Stimulated activated CD4-positive, alpha-beta T cell treated with anti-CD3 and anti-CD28 coated beads, Interleukin-1b, Interleukin-23, amount 100 ng/mL, for 48 hours (primary cell): ENCODE results near the gene GTF2I.
A peak's percentile ranks its signal among the peaks of the same experiment; 100 is the strongest.
"Not testable (repeated sequence)": the region's sequence is repeated elsewhere in the genome, so short reads cannot be mapped to it uniquely, and the experiment has no call there.

ENCODE experiments used
- DNase-seq: peaks from one replicate; pipeline ENCODE4 v3.0.0-alpha.2; 2020

Gene GTF2I

GRCh38 chr7:74781746-74782145, 124.2 kb downstream of the GTF2I start:
- DNase-seq = not testable (repeated sequence)

DNA sequence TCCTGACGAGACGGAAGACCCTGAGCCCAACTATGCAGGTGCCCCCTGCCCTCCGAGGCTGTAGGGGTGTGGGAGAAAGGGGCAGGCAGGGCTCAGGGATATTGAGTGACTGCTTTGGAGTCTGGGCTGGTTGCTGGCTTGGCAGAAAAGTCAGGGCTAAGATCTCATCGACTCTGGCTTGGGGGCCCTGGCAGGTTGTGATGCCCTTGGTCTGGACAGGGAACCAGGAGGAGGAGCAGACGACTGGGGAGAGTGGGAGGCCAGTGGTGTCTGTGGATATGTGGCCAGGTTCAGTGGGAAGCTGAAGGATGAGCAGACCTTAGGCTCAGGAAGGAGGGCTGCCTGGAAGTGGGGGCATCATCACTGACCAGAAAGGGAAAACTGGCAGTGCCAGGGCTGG, 126.1 kb downstream of the GTF2I start:
- not testable (repeated sequence) for DNase-seq

GRCh38 chr7:74788369-74789150, 131.0 kb downstream of the GTF2I start:
- DNase-seq = peak; percentile 95

DNA sequence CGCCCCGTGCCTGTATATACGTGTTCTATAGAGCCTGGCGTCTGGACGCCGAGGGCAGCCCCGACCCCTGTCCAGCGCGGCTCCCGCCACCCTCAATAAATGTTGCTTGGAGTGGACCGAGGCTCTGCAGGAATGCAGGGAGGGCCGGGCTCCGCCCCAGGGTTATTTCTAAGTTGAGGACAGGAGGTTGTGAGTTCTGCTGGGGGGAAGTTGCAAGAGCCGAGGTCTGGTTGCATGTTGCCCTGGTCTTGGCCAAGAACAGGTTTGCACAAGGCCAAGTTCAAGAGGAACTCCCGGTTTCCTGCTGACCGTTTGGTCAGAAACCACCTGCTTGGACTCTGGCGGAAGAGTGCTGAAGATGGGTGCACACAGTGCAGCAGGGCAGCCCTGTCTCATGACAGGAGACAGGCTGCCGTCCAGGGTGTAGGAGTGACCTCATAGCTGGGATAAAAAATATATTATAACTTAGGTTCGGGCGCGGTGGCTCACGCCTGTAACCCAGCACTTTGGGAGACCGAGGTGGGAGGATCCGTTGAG, 131.8 kb downstream of the GTF2I start:
- not testable (repeated sequence) for DNase-seq

GRCh38 chr7:74797848-74798622, 140.5 kb downstream of the GTF2I start:
- not testable (repeated sequence) for DNase-seq

DNA sequence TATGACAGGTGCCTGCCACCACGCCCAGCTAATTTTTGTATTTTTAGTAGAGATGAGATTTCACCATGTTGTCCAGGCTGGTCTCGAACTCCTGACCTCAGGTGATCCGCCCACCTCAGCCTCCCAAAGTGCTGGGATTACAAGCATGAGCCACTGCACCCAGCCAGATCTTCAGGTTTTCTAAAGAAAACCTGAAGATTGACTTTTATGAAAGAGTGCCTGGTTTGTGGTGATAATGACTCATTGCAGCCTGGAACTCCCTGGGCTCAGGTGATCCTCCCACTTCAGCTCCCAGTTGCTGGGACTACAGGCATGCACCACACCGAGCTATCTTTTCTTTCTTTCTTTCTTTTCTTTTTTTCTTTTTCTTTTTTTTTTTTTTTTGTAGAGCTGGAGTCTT, 141.1 kb downstream of the GTF2I start:
- DNase-seq = peak; percentile 5
